Liver (tissue), 9 donors: ENCODE data around the gene FOXI1. TPM values are rescaled to one million over a fixed set of nuclear protein-coding genes. Genes with fewer than 3 reads are reported as not detected.
"Not testable (repeated sequence)": the region's sequence is repeated elsewhere in the genome, so short reads cannot be mapped to it uniquely, and the experiment has no call there.

ENCODE experiments used
- DNase-seq: peaks from one replicate; pipeline ENCODE4 v3.0.0-alpha.2; 2017; ENCODE audit warnings: low spot score
- H3K27ac ChIP-seq, 2 donors: one replicate each; pipeline ENCODE4 v1.7.0; 2013; ENCODE audit warnings: inconsistent platforms in 2 of 2, low read length in 2 of 2, control low read depth in 1 of 2, low read depth in 1 of 2, mild to moderate bottlenecking in 1 of 2
- H3K27me3 ChIP-seq, 4 donors: one replicate each; pipeline versions ENCODE4 v1.6.1 to v1.7.0; 2013; ENCODE audit warnings: low read length in 3 of 4, inconsistent platforms in 1 of 4, mild to moderate bottlenecking in 1 of 4, moderate library complexity in 1 of 4; ENCODE audit not compliant: control insufficient read depth in 4 of 4, insufficient read depth in 4 of 4
- H3K36me3 ChIP-seq, 4 donors: one replicate each; pipeline versions ENCODE4 v1.6.1 to v1.7.0; 2013; ENCODE audit warnings: low read length in 3 of 4, mild to moderate bottlenecking in 3 of 4, low read depth in 1 of 4, moderate library complexity in 1 of 4; ENCODE audit not compliant: control insufficient read depth in 4 of 4, insufficient read depth in 3 of 4
- H3K4me1 ChIP-seq, 4 donors: one replicate each; pipeline versions ENCODE4 v1.6.1 to v1.7.0; 2013; ENCODE audit warnings: low read length in 3 of 4, mild to moderate bottlenecking in 3 of 4, moderate library complexity in 1 of 4; ENCODE audit not compliant: control insufficient read depth in 4 of 4, insufficient read depth in 4 of 4
- H3K4me3 ChIP-seq, 3 donors: one replicate each; pipeline versions ENCODE4 v1.6.1 to v1.7.0; 2013; ENCODE audit warnings: low read length in 3 of 3, control low read depth in 1 of 3, low read depth in 1 of 3, mild to moderate bottlenecking in 1 of 3
- H3K9ac ChIP-seq, 2 donors: one replicate each; pipeline ENCODE4 v1.7.0; 2013; ENCODE audit warnings: low read length in 2 of 2, mild to moderate bottlenecking in 2 of 2, moderate library complexity in 2 of 2, control low read depth in 1 of 2, low read depth in 1 of 2
- H3K9me3 ChIP-seq, 4 donors: one replicate each; pipeline versions ENCODE4 v1.6.1 to v1.7.0; 2013; ENCODE audit warnings: low read length in 3 of 4; ENCODE audit not compliant: control insufficient read depth in 4 of 4
- EGR1 ChIP-seq, 2 donors: IDR thresholded peaks; 2 replicates each; pipeline ENCODE4 v1.6.1; 2016 to 2018; ENCODE audit warnings: antibody characterized with exemption in 2 of 2, low read depth in 2 of 2
- FOXA1 ChIP-seq: IDR thresholded peaks from 2 replicates; pipeline ENCODE4 v1.6.1; 2016; ENCODE audit warnings: antibody characterized with exemption
- FOXA2 ChIP-seq: IDR thresholded peaks from 2 replicates; pipeline ENCODE4 v1.6.1; 2016; ENCODE audit warnings: antibody characterized with exemption
- GABPA ChIP-seq, 2 donors: IDR thresholded peaks in 1 of 2; conservative IDR thresholded peaks in 1 of 2; 2 replicates each; pipeline ENCODE4 v1.6.1; 2016; ENCODE audit warnings: antibody characterized with exemption in 2 of 2, mild to moderate bottlenecking in 1 of 2, moderate library complexity in 1 of 2
- HNF4A ChIP-seq, 2 donors: conservative IDR thresholded peaks; 2 replicates each; pipeline ENCODE4 v1.6.1; 2016; ENCODE audit warnings: antibody characterized with exemption in 2 of 2, mild to moderate bottlenecking in 2 of 2
- HNF4G ChIP-seq: IDR thresholded peaks from 2 replicates; pipeline ENCODE4 v1.6.1; 2016; ENCODE audit warnings: antibody characterized with exemption
- JUND ChIP-seq, 2 donors: IDR thresholded peaks; 2 replicates each; pipeline ENCODE4 v1.6.1; 2016; ENCODE audit warnings: antibody characterized with exemption in 2 of 2
- MAX ChIP-seq: IDR thresholded peaks from 2 replicates; pipeline ENCODE4 v1.6.1; 2016; ENCODE audit warnings: antibody characterized with exemption
- REST ChIP-seq: IDR thresholded peaks from 2 replicates; pipeline ENCODE4 v1.6.1; 2016; ENCODE audit warnings: antibody characterized with exemption, mild to moderate bottlenecking
- YY1 ChIP-seq: IDR thresholded peaks from 2 replicates; pipeline ENCODE4 v1.6.1; 2016; ENCODE audit warnings: antibody characterized with exemption, mild to moderate bottlenecking
- ZBTB33 ChIP-seq: IDR thresholded peaks from 2 replicates; pipeline ENCODE4 v1.6.1; 2016; ENCODE audit warnings: antibody characterized with exemption
- WGBS: extraction: QIAGEN DNeasy Blood & Tissue Kit; methylation state at CpG from one replicate; pipeline ENCODE4 v1.1.7; 2013; 5-methylcytosine and 5-hydroxymethylcytosine counted together
- polyA plus RNA-seq, 2 donors: library from polyadenylated mRNA; stranded (reverse) in 1 of 2; unstranded in 1 of 2; fragments of 200-250 nt in 1 of 2; fragments of >200 nt in 1 of 2; fragmentation: Nextera tagmentation in 1 of 2; extraction: Ambion mirVana in 1 of 2; gene quantifications; one replicate each; pipeline versions ENCODE4 v1.2.1 to v1.2.3, GENCODE V29; 2013 to 2015
- total RNA-seq, 2 donors: library from RNA; depleted of rRNA; stranded (reverse); fragments of >200 nt; gene quantifications; one replicate each; pipeline ENCODE4 v1.2.3, GENCODE V29; 2014
- donor health status: healthy.
- donor health status: healthy.
- donor health status: healthy.
- donor health status: healthy.
- donor health status: healthy.

The FOXI1 gene
- total and polyA plus RNA-seq, 4 donors, result not detected

- Histone ChIP-seq H3K27ac (no peak overlapping the region), H3K4me1 (no peaks in the 10 kb centered on the region), H3K9me3 (no peaks in the 10 kb centered on the region), H3K27me3 (no peaks in the 10 kb centered on the region), H3K9ac (no peak overlapping the region), H3K36me3 (no peaks in the 10 kb centered on the region), H3K4me3 (no peak overlapping the region)
- DNase-seq, result no peak
- no peak for TF ChIP-seq HNF4A (conservative IDR thresholded peaks at IDR 0.05)
- no peak for TF ChIP-seq FOXA1
- no peak for TF ChIP-seq HNF4G
- TF ChIP-seq FOXA2, result no peak
- no peak for TF ChIP-seq EGR1 (IDR thresholded peaks at IDR 0.05; ENCODE audit: low read depth in 2 of 2)
- no peak for TF ChIP-seq REST
- no peak for TF ChIP-seq JUND (IDR thresholded peaks at IDR 0.05)
- WGBS, result 87% methylated on average over 4 of the region's 4 CpGs
These were observed 32.6 kb downstream of the FOXI1 start for GRCh38 chr5:170138273-170138672.

GRCh38 chr5:170139786-170140335, 34.2 kb downstream of the FOXI1 start:
- no peaks in the 10 kb centered on the region for H3K36me3 ChIP-seq
- TF ChIP-seq HNF4A (conservative IDR thresholded peaks at IDR 0.05) (no peak), ZBTB33 (no peak), JUND (IDR thresholded peaks at IDR 0.05) (no peak), REST (no peak), FOXA2 (no peak), HNF4G (no peak), MAX (no peak), YY1 (no peak), FOXA1 (no peak), GABPA (IDR thresholded peaks at IDR 0.05 in 1 of 2, conservative IDR thresholded peaks at IDR 0.05 in 1 of 2) (no peak)

GRCh38 chr5:170141196-170141595, 35.5 kb downstream of the FOXI1 start:
- WGBS, result 84% methylated on average over 7 of the region's 7 CpGs
- H3K4me3 ChIP-seq, result not testable (repeated sequence)

More at GRCh38 chr5:170139786-170140335, 34.2 kb downstream of the FOXI1 start:
- Histone ChIP-seq H3K4me1 (no peaks in the 10 kb centered on the region), H3K4me3 (no peak overlapping the region), H3K27me3 (no peaks in the 10 kb centered on the region), H3K9me3 (no peaks in the 10 kb centered on the region), H3K9ac (no peak overlapping the region), H3K27ac (no peak overlapping the region)
- no peak for DNase-seq
- 71% methylated on average over 9 of the region's 9 CpGs for WGBS

More at GRCh38 chr5:170141196-170141595, 35.5 kb downstream of the FOXI1 start:
- not testable (repeated sequence) for H3K27ac ChIP-seq, H3K36me3 ChIP-seq, DNase-seq, H3K27me3 ChIP-seq, H3K4me1 ChIP-seq, H3K9me3 ChIP-seq, H3K9ac ChIP-seq
